ENCODE results near the gene HRCT1.

Gene HRCT1

DNA sequence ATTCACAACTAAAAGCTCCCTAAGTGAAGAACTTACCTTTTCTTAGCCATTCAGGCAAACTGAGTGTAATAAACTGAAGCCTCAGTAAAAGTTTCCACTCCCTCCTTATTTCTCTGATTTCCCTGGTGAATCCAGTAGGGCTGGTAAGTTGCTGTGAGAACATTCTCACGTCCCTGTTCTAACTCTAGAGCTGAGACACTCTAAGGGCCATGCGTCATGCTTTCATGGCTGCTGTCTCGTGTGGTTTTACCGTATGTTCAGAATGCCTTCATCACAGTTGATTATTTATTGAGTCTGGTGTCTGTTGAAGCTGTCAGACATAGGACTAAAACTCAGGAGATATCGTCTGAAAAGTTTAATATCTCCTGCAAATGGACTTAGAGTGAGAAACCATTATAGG, 50.6 kb downstream of the HRCT1 start:
- Histone ChIP-seq H3K27me3 (ENCODE audit: insufficient read depth, low read length) (no peaks in the 10 kb centered on the region), H3K4me3 (ENCODE audit: low read depth, low read length, poor library complexity, severe bottlenecking) (no peak overlapping the region), H3K4me1 (ENCODE audit: insufficient read depth, low read length, severe bottlenecking) (no peaks in the 10 kb centered on the region), H3K4me2 (ENCODE audit: low read length) (no peak overlapping the region), H3K9me2 (ENCODE audit: low read depth, low read length) (no peaks in the 10 kb centered on the region), H2AFZ (ENCODE audit: low read length) (no peak overlapping the region), H3K36me3 (ENCODE audit: insufficient read depth, low read length) (no peaks in the 10 kb centered on the region), H3F3A (ENCODE audit: insufficient read depth, low read length) (no peaks in the 10 kb centered on the region), H3K9me3 (ENCODE audit: low read length) (no peaks in the 10 kb centered on the region), H3K9ac (ENCODE audit: low read length) (no peak overlapping the region), H3K27ac (ENCODE audit: low read depth, low read length, poor library complexity, severe bottlenecking) (no peak overlapping the region), H4K20me1 (ENCODE audit: insufficient read depth, low read length) (no peaks in the 10 kb centered on the region), H3K79me2 (ENCODE audit: insufficient read depth, low read length) (no peaks in the 10 kb centered on the region)
- no peak for TF ChIP-seq EZH2 (IDR thresholded peaks at IDR 0.05; ENCODE audit: borderline replicate concordance, low read length)
- TF ChIP-seq, protein P1, sequence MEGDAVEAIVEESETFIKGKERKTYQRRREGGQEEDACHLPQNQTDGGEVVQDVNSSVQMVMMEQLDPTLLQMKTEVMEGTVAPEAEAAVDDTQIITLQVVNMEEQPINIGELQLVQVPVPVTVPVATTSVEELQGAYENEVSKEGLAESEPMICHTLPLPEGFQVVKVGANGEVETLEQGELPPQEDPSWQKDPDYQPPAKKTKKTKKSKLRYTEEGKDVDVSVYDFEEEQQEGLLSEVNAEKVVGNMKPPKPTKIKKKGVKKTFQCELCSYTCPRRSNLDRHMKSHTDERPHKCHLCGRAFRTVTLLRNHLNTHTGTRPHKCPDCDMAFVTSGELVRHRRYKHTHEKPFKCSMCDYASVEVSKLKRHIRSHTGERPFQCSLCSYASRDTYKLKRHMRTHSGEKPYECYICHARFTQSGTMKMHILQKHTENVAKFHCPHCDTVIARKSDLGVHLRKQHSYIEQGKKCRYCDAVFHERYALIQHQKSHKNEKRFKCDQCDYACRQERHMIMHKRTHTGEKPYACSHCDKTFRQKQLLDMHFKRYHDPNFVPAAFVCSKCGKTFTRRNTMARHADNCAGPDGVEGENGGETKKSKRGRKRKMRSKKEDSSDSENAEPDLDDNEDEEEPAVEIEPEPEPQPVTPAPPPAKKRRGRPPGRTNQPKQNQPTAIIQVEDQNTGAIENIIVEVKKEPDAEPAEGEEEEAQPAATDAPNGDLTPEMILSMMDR (IDR thresholded peaks at IDR 0.05; ENCODE audit: low read length) = no peak

All from OCI-LY1 (cell line).